ENCODE results near the gene CIAO2B.
A peak's percentile ranks its signal among the peaks of the same experiment; 100 is the strongest.

DNA sequence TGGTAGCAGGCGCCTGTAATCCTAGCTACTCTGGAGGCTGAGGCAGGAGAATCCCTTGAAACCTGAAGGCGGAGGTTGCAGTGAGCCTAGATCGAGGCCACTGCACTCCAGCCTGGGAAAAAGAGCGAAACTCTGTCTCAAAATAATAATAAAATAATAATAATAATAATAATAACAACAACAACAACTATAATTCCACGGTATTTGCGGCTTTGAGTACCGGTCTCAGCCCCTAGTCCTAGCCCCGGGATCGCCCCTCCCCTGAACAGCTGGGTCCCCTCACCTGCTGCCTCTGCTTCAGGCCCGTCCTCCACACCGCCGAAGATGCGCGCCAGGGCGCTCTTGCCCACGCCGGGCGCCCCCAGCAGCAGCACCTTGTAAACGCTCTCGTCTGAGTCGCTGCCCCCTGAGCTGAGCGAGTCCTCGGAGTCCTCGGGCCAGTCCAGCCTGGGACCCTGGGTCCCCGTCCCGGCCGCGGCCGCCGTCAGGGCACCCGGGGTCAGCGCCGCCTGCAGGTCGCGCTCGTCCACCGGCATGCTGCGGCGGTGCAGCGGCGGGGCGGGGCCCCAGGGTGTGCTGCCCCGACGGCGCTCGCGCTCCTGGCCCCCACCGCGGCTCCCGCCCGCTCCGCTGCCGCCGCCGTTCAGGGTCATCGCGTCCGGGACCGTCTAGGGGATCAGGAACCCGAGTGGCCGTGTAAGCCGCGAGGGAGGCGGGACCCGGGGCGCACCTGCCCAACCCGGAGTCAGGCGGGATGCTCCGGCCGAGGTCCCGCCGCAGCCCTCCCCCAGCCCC, 9.5 kb downstream of the CIAO2B start:
- TF ChIP-seq EZH2 (IDR thresholded peaks at IDR 0.05) (peak; percentile 45), EZH2phosphoT487 (IDR thresholded peaks at IDR 0.05) (no peak)
- TF ChIP-seq, protein P1, sequence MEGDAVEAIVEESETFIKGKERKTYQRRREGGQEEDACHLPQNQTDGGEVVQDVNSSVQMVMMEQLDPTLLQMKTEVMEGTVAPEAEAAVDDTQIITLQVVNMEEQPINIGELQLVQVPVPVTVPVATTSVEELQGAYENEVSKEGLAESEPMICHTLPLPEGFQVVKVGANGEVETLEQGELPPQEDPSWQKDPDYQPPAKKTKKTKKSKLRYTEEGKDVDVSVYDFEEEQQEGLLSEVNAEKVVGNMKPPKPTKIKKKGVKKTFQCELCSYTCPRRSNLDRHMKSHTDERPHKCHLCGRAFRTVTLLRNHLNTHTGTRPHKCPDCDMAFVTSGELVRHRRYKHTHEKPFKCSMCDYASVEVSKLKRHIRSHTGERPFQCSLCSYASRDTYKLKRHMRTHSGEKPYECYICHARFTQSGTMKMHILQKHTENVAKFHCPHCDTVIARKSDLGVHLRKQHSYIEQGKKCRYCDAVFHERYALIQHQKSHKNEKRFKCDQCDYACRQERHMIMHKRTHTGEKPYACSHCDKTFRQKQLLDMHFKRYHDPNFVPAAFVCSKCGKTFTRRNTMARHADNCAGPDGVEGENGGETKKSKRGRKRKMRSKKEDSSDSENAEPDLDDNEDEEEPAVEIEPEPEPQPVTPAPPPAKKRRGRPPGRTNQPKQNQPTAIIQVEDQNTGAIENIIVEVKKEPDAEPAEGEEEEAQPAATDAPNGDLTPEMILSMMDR (IDR thresholded peaks at IDR 0.05), result peak; percentile 64
